IPS DF 6.9 (cell line): ENCODE measurements around the gene ENSA.
"Not testable (repeated sequence)": the region's sequence is repeated elsewhere in the genome, so short reads cannot be mapped to it uniquely, and the experiment has no call there.

Source experiments
- DNase-seq: peaks from one replicate; pipeline ENCODE4 v3.0.0-alpha.2; 2013; ENCODE audit warnings: low read depth, low spot score
- H3K27ac ChIP-seq: one replicate; pipeline ENCODE4 v1.5.1; 2013; ENCODE audit warnings: low read length, control low read depth
- H3K27me3 ChIP-seq: 2 replicates; pipeline ENCODE4 v1.6.1; 2013; ENCODE audit warnings: mild to moderate bottlenecking, low read length; ENCODE audit not compliant: control insufficient read depth, insufficient read depth
- H3K36me3 ChIP-seq: 2 replicates; pipeline ENCODE4 v1.6.1; 2013; ENCODE audit warnings: low read length; ENCODE audit not compliant: control insufficient read depth, insufficient read depth
- H3K4me1 ChIP-seq: 2 replicates; pipeline ENCODE4 v1.6.1; 2013; ENCODE audit warnings: low read length; ENCODE audit not compliant: control insufficient read depth, insufficient read depth
- H3K4me3 ChIP-seq: 2 replicates; pipeline ENCODE4 v1.5.1; 2013; ENCODE audit warnings: mild to moderate bottlenecking, low read length
- H3K9me3 ChIP-seq: 2 replicates; pipeline ENCODE4 v1.6.1; 2013; ENCODE audit warnings: low read length, inconsistent platforms; ENCODE audit not compliant: control insufficient read depth, insufficient read depth
- WGBS: extraction: QIAGEN DNeasy Blood & Tissue Kit; methylation state at CpG from one replicate; pipeline ENCODE4 v1.1.7; 2013; ENCODE audit warnings: mixed read lengths, missing lambda C conversion rate; ENCODE audit not compliant: insufficient read length, insufficient coverage; 5-methylcytosine and 5-hydroxymethylcytosine counted together

Gene ENSA

GRCh38 chr1:150649441-150650075 is 20.1 kb upstream of the ENSA start:
- no peak for DNase-seq
- no CpG with 5 or more reads among the region's 5 CpGs for WGBS
- Histone ChIP-seq H3K27ac (no peak overlapping the region), H3K36me3 (peaks cover 2% of the 10 kb centered on the region; the same call in 1 of the 2 replicates), H3K27me3 (no peaks in the 10 kb centered on the region), H3K4me3 (no peak overlapping the region), H3K4me1 (no peaks in the 10 kb centered on the region), H3K9me3 (no peaks in the 10 kb centered on the region)

GRCh38 chr1:150642296-150642695 is 12.9 kb upstream of the ENSA start:
- Histone ChIP-seq H3K4me3 (no peak overlapping the region), H3K36me3 (no peaks in the 10 kb centered on the region), H3K4me1 (no peaks in the 10 kb centered on the region), H3K27ac (no peak overlapping the region), H3K27me3 (no peaks in the 10 kb centered on the region), H3K9me3 (no peaks in the 10 kb centered on the region)
- WGBS = no CpG with 5 or more reads among the region's 4 CpGs
- no peak for DNase-seq

DNA sequence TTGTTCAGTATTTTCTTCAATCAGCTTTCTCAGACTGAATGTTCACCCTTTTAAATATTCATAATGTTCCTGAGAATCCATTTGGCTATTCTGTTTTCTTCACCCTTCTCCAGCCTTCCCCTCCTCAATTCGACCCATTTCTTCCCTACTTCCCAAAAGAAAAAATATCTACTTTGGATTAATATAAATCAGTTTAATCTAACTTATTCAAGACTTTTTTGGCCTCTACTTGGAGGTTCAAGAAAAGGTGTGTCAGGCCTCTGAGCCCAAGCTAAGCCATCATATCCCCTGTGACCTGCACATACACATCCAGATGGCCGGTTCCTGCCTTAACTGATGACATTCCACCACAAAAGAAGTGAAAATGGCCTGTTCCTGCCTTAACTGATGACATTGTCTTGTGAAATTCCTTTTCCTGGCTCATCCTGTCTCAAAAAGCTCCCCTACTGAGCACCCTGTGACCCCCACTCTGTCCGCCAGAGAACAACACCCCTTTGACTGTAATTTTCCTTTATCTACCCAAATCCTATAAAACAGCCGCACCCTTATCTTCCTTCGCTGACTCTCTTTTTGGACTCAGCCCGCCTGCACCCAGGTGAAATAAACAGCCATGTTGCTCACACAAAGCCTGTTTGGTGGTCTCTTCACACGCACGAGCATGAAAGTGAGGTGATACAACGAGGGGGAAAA is 11.9 kb upstream of the ENSA start:
- not testable (repeated sequence) for DNase-seq, H3K27me3 ChIP-seq, H3K36me3 ChIP-seq, H3K4me1 ChIP-seq, H3K4me3 ChIP-seq, H3K9me3 ChIP-seq
- peak overlapping the region; percentile 81 for H3K27ac ChIP-seq
- WGBS = 100% methylated on average over 1 of the region's 9 CpGs

DNA sequence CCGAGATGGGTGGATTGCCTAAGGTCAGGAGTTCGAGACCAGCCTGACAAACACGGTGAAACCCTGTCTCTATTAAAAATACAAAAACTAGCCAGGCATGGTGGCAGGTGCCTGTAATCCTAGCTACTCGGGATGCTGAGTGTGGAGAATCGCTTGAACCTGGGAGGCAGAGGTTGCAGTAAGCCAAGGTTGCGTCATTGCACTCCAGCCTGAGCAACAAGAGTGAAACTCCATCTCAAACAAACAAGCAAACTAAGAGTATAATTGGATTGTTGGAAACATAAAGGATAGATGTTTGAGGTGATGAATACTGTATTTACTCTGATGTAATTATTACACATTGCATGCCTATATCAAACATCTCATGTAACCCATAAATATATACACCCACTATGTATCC is 9.0 kb upstream of the ENSA start:
- not testable (repeated sequence) for H3K4me1 ChIP-seq, DNase-seq, H3K4me3 ChIP-seq, H3K27me3 ChIP-seq, H3K9me3 ChIP-seq, H3K27ac ChIP-seq, H3K36me3 ChIP-seq
- no CpG with 5 or more reads among the region's 6 CpGs for WGBS

DNA sequence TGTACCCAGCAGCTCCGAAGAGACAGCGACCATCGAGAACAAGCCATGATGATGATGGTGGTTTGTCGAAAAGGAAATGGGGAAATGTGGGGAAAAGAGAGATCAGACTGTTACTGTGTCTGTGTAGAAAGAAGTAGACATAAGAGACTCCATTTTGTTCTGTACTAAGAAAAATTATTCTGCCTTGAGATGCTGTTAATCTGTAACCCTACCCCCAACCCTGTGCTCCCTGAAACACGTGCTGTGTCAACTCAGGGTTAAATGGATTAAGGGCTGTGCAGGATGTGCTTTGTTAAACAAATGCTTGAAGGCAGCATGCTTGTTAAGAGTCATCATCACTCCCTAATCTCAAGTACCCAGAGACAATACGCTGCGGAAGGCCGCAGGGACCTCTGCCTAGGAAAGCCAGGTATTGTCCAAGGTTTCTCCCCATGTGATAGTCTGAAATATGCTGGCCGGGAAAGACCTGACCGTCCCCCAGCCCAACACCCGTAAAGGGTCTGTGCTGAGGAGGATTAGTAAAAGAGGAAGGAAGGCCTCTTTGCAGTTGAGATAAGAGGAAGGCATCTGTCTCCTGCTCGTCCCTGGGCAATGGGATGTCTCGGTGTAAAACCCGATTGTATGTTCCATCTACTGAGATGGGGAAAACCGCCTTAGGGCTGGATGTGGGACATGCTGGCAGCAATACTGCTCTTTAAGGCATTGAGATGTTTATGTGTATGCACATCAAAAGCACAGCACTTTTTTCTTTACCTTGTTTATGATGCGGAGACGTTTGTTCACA is 5.6 kb upstream of the ENSA start:
- H3K4me3 ChIP-seq, H3K36me3 ChIP-seq, DNase-seq, H3K27me3 ChIP-seq, H3K9me3 ChIP-seq, H3K4me1 ChIP-seq: not testable (repeated sequence)
- H3K27ac ChIP-seq = peak overlapping the region; percentile 92
- WGBS = no CpG with 5 or more reads among the region's 17 CpGs

- H3K36me3 ChIP-seq = peaks cover 11% of the 10 kb centered on the region; the same call in 1 of the 2 replicates
- H3K4me1 ChIP-seq = no peaks in the 10 kb centered on the region
- no peak overlapping the region for H3K27ac ChIP-seq
- WGBS = no CpG with 5 or more reads among the region's 9 CpGs
- H3K27me3 ChIP-seq = no peaks in the 10 kb centered on the region
- peak overlapping the region; percentile 56; the same call in 1 of the 2 replicates for H3K4me3 ChIP-seq
- no peaks in the 10 kb centered on the region for H3K9me3 ChIP-seq
- no peak for DNase-seq
These were observed 672 bp downstream of the ENSA start for GRCh38 chr1:150628766-150629114.

DNA sequence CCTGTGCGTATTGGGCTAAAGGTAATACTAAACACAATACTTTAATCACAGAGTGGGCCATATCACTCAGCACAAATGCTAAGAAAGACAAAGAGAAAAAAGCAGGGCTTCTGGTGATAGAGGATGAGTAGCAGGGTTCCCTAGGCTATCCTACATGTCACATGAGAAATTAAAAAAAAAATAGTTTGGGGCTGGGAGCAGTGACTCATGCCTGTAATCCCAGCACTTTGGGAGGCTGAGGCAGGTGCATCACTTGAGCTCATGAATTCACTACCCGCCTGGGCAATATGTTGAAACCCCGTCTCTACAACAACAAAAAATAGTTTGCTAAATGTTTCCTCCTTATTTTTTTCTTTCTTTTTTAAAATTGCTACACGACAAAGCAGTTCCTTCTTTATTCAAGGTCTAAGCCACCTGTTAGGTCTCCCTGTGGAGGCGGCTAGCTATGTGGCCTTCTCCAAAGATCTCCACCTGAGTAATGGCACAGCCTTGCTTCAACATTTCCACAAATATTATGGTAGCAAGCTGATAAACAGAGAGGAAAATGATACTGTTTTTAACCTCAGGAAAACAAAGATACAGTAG is 1.5 kb downstream of the ENSA start:
- Histone ChIP-seq H3K36me3 (peaks cover 13% of the 10 kb centered on the region; the same call in 1 of the 2 replicates), H3K4me1 (no peaks in the 10 kb centered on the region), H3K27me3 (no peaks in the 10 kb centered on the region), H3K27ac (no peak overlapping the region), H3K9me3 (no peaks in the 10 kb centered on the region), H3K4me3 (no peak overlapping the region; the same call in 1 of the 2 replicates)
- DNase-seq = no peak
- WGBS = no CpG with 5 or more reads among the region's 5 CpGs

GRCh38 chr1:150626150-150626549 is 3.3 kb downstream of the ENSA start:
- Histone ChIP-seq H3K4me1 (no peaks in the 10 kb centered on the region), H3K27ac (no peak overlapping the region), H3K4me3 (no peak overlapping the region), H3K9me3 (no peaks in the 10 kb centered on the region), H3K27me3 (no peaks in the 10 kb centered on the region), H3K36me3 (peaks cover 13% of the 10 kb centered on the region; the same call in 1 of the 2 replicates)
- no peak for DNase-seq
- WGBS = no CpG with 5 or more reads among the region's 2 CpGs

DNA sequence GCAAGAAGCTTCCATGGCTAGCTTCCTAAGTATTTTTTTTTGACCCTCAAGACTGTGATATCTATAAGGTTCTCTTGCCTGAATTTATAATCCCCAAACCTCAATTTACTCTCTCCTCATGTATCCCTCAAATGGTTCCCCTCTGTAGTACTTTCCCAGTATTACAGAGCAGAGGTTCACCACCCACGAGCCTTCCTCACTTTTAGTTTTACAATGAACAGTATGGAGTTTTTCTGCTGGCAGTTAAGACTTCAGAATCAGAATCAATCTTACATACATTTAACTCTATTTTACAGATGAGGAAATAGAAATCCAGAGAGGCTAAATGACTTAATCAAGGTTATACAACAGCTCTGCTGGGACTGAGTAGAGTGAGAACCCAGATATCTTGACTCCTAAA is 4.9 kb downstream of the ENSA start:
- H3K9me3 ChIP-seq, H3K4me1 ChIP-seq, H3K4me3 ChIP-seq, DNase-seq, H3K27me3 ChIP-seq, H3K27ac ChIP-seq: not testable (repeated sequence)
- H3K36me3 ChIP-seq = peaks cover 26% of the 10 kb centered on the region; the same call in 1 of the 2 replicates
- no CpG with 5 or more reads among the region's 1 CpG for WGBS

GRCh38 chr1:150624134-150624533 is 5.3 kb downstream of the ENSA start:
- not testable (repeated sequence) for H3K4me1 ChIP-seq, H3K27me3 ChIP-seq, H3K9me3 ChIP-seq, DNase-seq, H3K27ac ChIP-seq, H3K4me3 ChIP-seq
- WGBS = no CpG with 5 or more reads among the region's 1 CpG
- H3K36me3 ChIP-seq = peaks cover 29% of the 10 kb centered on the region; the same call in 1 of the 2 replicates
